Liver (tissue), 9 donors: Measurements from ENCODE around the gene CCDC39. TPM values are rescaled to one million over a fixed set of nuclear protein-coding genes. Genes with fewer than 3 reads are reported as not detected.

ENCODE experiments used
- DNase-seq: peaks from one replicate; pipeline ENCODE4 v3.0.0-alpha.2; 2017; ENCODE audit warnings: low spot score
- H3K27ac ChIP-seq, 2 donors: one replicate each; pipeline ENCODE4 v1.7.0; 2013; ENCODE audit warnings: inconsistent platforms in 2 of 2, low read length in 2 of 2, control low read depth in 1 of 2, low read depth in 1 of 2, mild to moderate bottlenecking in 1 of 2
- H3K27me3 ChIP-seq, 4 donors: one replicate each; pipeline versions ENCODE4 v1.6.1 to v1.7.0; 2013; ENCODE audit warnings: low read length in 3 of 4, inconsistent platforms in 1 of 4, mild to moderate bottlenecking in 1 of 4, moderate library complexity in 1 of 4; ENCODE audit not compliant: control insufficient read depth in 4 of 4, insufficient read depth in 4 of 4
- H3K36me3 ChIP-seq, 4 donors: one replicate each; pipeline versions ENCODE4 v1.6.1 to v1.7.0; 2013; ENCODE audit warnings: low read length in 3 of 4, mild to moderate bottlenecking in 3 of 4, low read depth in 1 of 4, moderate library complexity in 1 of 4; ENCODE audit not compliant: control insufficient read depth in 4 of 4, insufficient read depth in 3 of 4
- H3K4me1 ChIP-seq, 4 donors: one replicate each; pipeline versions ENCODE4 v1.6.1 to v1.7.0; 2013; ENCODE audit warnings: low read length in 3 of 4, mild to moderate bottlenecking in 3 of 4, moderate library complexity in 1 of 4; ENCODE audit not compliant: control insufficient read depth in 4 of 4, insufficient read depth in 4 of 4
- H3K4me3 ChIP-seq, 3 donors: one replicate each; pipeline versions ENCODE4 v1.6.1 to v1.7.0; 2013; ENCODE audit warnings: low read length in 3 of 3, control low read depth in 1 of 3, low read depth in 1 of 3, mild to moderate bottlenecking in 1 of 3
- H3K9ac ChIP-seq, 2 donors: one replicate each; pipeline ENCODE4 v1.7.0; 2013; ENCODE audit warnings: low read length in 2 of 2, mild to moderate bottlenecking in 2 of 2, moderate library complexity in 2 of 2, control low read depth in 1 of 2, low read depth in 1 of 2
- H3K9me3 ChIP-seq, 4 donors: one replicate each; pipeline versions ENCODE4 v1.6.1 to v1.7.0; 2013; ENCODE audit warnings: low read length in 3 of 4; ENCODE audit not compliant: control insufficient read depth in 4 of 4
- EGR1 ChIP-seq, 2 donors: IDR thresholded peaks; 2 replicates each; pipeline ENCODE4 v1.6.1; 2016 to 2018; ENCODE audit warnings: antibody characterized with exemption in 2 of 2, low read depth in 2 of 2
- FOXA1 ChIP-seq: IDR thresholded peaks from 2 replicates; pipeline ENCODE4 v1.6.1; 2016; ENCODE audit warnings: antibody characterized with exemption
- FOXA2 ChIP-seq: IDR thresholded peaks from 2 replicates; pipeline ENCODE4 v1.6.1; 2016; ENCODE audit warnings: antibody characterized with exemption
- GABPA ChIP-seq, 2 donors: IDR thresholded peaks in 1 of 2; conservative IDR thresholded peaks in 1 of 2; 2 replicates each; pipeline ENCODE4 v1.6.1; 2016; ENCODE audit warnings: antibody characterized with exemption in 2 of 2, mild to moderate bottlenecking in 1 of 2, moderate library complexity in 1 of 2
- HNF4A ChIP-seq, 2 donors: conservative IDR thresholded peaks; 2 replicates each; pipeline ENCODE4 v1.6.1; 2016; ENCODE audit warnings: antibody characterized with exemption in 2 of 2, mild to moderate bottlenecking in 2 of 2
- HNF4G ChIP-seq: IDR thresholded peaks from 2 replicates; pipeline ENCODE4 v1.6.1; 2016; ENCODE audit warnings: antibody characterized with exemption
- JUND ChIP-seq, 2 donors: IDR thresholded peaks; 2 replicates each; pipeline ENCODE4 v1.6.1; 2016; ENCODE audit warnings: antibody characterized with exemption in 2 of 2
- NR2F2 ChIP-seq: IDR thresholded peaks from 2 replicates; pipeline ENCODE4 v1.6.1; 2016; ENCODE audit warnings: antibody characterized with exemption
- RAD21 ChIP-seq, 2 donors: IDR thresholded peaks; 2 replicates each; pipeline ENCODE4 v1.6.1; 2016; ENCODE audit warnings: antibody characterized with exemption in 2 of 2, mild to moderate bottlenecking in 2 of 2
- RXRA ChIP-seq, 2 donors: IDR thresholded peaks; 2 replicates each; pipeline ENCODE4 v1.6.1; 2017 to 2018; ENCODE audit warnings: antibody characterized with exemption in 2 of 2, mild to moderate bottlenecking in 1 of 2
- SP1 ChIP-seq: IDR thresholded peaks from 2 replicates; pipeline ENCODE4 v1.6.1; 2018; ENCODE audit warnings: antibody characterized with exemption, mild to moderate bottlenecking
- TAF1 ChIP-seq: conservative IDR thresholded peaks from 2 replicates; pipeline ENCODE4 v1.6.1; 2016; ENCODE audit warnings: antibody characterized with exemption, mild to moderate bottlenecking
- YY1 ChIP-seq: IDR thresholded peaks from 2 replicates; pipeline ENCODE4 v1.6.1; 2016; ENCODE audit warnings: antibody characterized with exemption, mild to moderate bottlenecking
- WGBS: extraction: QIAGEN DNeasy Blood & Tissue Kit; methylation state at CpG from one replicate; pipeline ENCODE4 v1.1.7; 2013; 5-methylcytosine and 5-hydroxymethylcytosine counted together
- polyA plus RNA-seq, 2 donors: library from polyadenylated mRNA; stranded (reverse) in 1 of 2; unstranded in 1 of 2; fragments of 200-250 nt in 1 of 2; fragments of >200 nt in 1 of 2; fragmentation: Nextera tagmentation in 1 of 2; extraction: Ambion mirVana in 1 of 2; gene quantifications; one replicate each; pipeline versions ENCODE4 v1.2.1 to v1.2.3, GENCODE V29; 2013 to 2015
- total RNA-seq, 2 donors: library from RNA; depleted of rRNA; stranded (reverse); fragments of >200 nt; gene quantifications; one replicate each; pipeline ENCODE4 v1.2.3, GENCODE V29; 2014
- TF ChIP-seq, protein P1 (sequence below): IDR thresholded peaks from 2 replicates; pipeline ENCODE4 v1.6.1; 2016; ENCODE audit warnings: antibody characterized with exemption
- TF ChIP-seq, protein P2 (sequence below): IDR thresholded peaks from 2 replicates; pipeline ENCODE4 v1.6.1; 2016; ENCODE audit warnings: antibody characterized with exemption
- TF ChIP-seq, protein P3 (sequence below): IDR thresholded peaks from 2 replicates; pipeline ENCODE4 v1.6.1; 2016; ENCODE audit warnings: antibody characterized with exemption, mild to moderate bottlenecking
- TF ChIP-seq, protein P4 (sequence below): IDR thresholded peaks from 2 replicates; pipeline ENCODE4 v1.6.1; 2016; ENCODE audit warnings: antibody characterized with exemption
- TF ChIP-seq, protein P5 (sequence below): fragments of 150-350 bp; IDR thresholded peaks from 2 replicates; pipeline ENCODE4 v1.5.1; 2017; ENCODE audit warnings: improper control_type of control experiment, low read depth, low read length; ENCODE audit not compliant: missing input control
- donor health status: healthy.
- donor health status: healthy.
- donor health status: healthy.
- donor health status: healthy.
- donor health status: healthy.

Gene CCDC39
- total and polyA plus RNA-seq, 4 donors, result under 0.01 to 0.08 TPM; not detected in 2

DNA sequence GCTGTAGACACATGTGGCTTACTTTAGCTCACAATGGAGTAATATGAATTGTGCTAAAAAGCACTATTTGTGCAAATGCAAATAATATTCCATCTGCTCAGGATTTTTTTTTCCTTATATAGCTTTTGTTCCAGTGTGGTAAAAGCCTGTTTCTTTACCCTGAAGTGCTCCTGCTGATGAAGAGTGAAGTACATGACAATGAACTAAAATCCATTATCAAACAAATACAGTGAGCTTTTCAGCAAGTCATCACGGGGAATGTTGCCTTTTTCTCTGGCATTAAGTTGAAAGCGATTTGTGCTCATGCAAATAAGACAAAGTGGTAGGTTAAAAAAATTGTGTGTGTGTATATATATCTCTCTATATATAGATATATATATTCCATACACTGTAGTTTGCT lies 28.6 kb upstream of the CCDC39 start:
- Histone ChIP-seq H3K4me1 (no peaks in the 10 kb centered on the region), H3K9me3 (no peaks in the 10 kb centered on the region), H3K36me3 (no peaks in the 10 kb centered on the region), H3K27me3 (no peaks in the 10 kb centered on the region), H3K27ac (no peak overlapping the region), H3K4me3 (no peak overlapping the region), H3K9ac (no peak overlapping the region)
- no peak for TF ChIP-seq EGR1 (IDR thresholded peaks at IDR 0.05; ENCODE audit: low read depth in 2 of 2)
- TF ChIP-seq, protein P1, sequence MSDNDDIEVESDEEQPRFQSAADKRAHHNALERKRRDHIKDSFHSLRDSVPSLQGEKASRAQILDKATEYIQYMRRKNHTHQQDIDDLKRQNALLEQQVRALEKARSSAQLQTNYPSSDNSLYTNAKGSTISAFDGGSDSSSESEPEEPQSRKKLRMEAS, result no peak
- TF ChIP-seq, protein P2, sequence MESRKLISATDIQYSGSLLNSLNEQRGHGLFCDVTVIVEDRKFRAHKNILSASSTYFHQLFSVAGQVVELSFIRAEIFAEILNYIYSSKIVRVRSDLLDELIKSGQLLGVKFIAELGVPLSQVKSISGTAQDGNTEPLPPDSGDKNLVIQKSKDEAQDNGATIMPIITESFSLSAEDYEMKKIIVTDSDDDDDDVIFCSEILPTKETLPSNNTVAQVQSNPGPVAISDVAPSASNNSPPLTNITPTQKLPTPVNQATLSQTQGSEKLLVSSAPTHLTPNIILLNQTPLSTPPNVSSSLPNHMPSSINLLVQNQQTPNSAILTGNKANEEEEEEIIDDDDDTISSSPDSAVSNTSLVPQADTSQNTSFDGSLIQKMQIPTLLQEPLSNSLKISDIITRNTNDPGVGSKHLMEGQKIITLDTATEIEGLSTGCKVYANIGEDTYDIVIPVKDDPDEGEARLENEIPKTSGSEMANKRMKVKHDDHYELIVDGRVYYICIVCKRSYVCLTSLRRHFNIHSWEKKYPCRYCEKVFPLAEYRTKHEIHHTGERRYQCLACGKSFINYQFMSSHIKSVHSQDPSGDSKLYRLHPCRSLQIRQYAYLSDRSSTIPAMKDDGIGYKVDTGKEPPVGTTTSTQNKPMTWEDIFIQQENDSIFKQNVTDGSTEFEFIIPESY, result no peak
- no peak for TF ChIP-seq RXRA (IDR thresholded peaks at IDR 0.05)
- no peak for TF ChIP-seq TAF1
- no peak for TF ChIP-seq GABPA (IDR thresholded peaks at IDR 0.05 in 1 of 2, conservative IDR thresholded peaks at IDR 0.05 in 1 of 2)
- TF ChIP-seq HNF4G, result no peak
- no peak for TF ChIP-seq RAD21 (IDR thresholded peaks at IDR 0.05)
- TF ChIP-seq, protein P3, sequence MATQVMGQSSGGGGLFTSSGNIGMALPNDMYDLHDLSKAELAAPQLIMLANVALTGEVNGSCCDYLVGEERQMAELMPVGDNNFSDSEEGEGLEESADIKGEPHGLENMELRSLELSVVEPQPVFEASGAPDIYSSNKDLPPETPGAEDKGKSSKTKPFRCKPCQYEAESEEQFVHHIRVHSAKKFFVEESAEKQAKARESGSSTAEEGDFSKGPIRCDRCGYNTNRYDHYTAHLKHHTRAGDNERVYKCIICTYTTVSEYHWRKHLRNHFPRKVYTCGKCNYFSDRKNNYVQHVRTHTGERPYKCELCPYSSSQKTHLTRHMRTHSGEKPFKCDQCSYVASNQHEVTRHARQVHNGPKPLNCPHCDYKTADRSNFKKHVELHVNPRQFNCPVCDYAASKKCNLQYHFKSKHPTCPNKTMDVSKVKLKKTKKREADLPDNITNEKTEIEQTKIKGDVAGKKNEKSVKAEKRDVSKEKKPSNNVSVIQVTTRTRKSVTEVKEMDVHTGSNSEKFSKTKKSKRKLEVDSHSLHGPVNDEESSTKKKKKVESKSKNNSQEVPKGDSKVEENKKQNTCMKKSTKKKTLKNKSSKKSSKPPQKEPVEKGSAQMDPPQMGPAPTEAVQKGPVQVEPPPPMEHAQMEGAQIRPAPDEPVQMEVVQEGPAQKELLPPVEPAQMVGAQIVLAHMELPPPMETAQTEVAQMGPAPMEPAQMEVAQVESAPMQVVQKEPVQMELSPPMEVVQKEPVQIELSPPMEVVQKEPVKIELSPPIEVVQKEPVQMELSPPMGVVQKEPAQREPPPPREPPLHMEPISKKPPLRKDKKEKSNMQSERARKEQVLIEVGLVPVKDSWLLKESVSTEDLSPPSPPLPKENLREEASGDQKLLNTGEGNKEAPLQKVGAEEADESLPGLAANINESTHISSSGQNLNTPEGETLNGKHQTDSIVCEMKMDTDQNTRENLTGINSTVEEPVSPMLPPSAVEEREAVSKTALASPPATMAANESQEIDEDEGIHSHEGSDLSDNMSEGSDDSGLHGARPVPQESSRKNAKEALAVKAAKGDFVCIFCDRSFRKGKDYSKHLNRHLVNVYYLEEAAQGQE, result no peak
- no peak for TF ChIP-seq FOXA2
- no peak for TF ChIP-seq YY1
- TF ChIP-seq, protein P4, sequence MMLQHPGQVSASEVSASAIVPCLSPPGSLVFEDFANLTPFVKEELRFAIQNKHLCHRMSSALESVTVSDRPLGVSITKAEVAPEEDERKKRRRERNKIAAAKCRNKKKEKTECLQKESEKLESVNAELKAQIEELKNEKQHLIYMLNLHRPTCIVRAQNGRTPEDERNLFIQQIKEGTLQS, result no peak
- TF ChIP-seq FOXA1, result no peak
- TF ChIP-seq, protein P5, sequence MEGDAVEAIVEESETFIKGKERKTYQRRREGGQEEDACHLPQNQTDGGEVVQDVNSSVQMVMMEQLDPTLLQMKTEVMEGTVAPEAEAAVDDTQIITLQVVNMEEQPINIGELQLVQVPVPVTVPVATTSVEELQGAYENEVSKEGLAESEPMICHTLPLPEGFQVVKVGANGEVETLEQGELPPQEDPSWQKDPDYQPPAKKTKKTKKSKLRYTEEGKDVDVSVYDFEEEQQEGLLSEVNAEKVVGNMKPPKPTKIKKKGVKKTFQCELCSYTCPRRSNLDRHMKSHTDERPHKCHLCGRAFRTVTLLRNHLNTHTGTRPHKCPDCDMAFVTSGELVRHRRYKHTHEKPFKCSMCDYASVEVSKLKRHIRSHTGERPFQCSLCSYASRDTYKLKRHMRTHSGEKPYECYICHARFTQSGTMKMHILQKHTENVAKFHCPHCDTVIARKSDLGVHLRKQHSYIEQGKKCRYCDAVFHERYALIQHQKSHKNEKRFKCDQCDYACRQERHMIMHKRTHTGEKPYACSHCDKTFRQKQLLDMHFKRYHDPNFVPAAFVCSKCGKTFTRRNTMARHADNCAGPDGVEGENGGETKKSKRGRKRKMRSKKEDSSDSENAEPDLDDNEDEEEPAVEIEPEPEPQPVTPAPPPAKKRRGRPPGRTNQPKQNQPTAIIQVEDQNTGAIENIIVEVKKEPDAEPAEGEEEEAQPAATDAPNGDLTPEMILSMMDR, result no peak
- no peak for TF ChIP-seq SP1
- TF ChIP-seq NR2F2, result no peak
- TF ChIP-seq HNF4A (conservative IDR thresholded peaks at IDR 0.05), result no peak
- no peak for TF ChIP-seq JUND (IDR thresholded peaks at IDR 0.05)
- 23% methylated on average over 2 of the region's 2 CpGs for WGBS
- no peak for DNase-seq
